Thyroid gland (tissue), 4 donors: ENCODE data around the gene RFLNA. TPM values are rescaled to one million over a fixed set of nuclear protein-coding genes. Genes with fewer than 3 reads are reported as not detected.

Source experiments
- DNase-seq, 2 donors: peaks; one replicate each; pipeline ENCODE4 v3.0.0-alpha.2; 2019
- H3K27ac ChIP-seq, 3 donors: fragments of 200-600 bp; sonication (generic); 1 replicate in 2 of 3; 2 replicates in 1 of 3; pipeline ENCODE4 v1.5.1; 2016 to 2019; ENCODE audit warnings: mild to moderate bottlenecking in 1 of 3, moderate library complexity in 1 of 3
- H3K27me3 ChIP-seq: fragments of 200-600 bp; sonication (generic); one replicate; pipeline ENCODE4 v1.5.1; 2019
- H3K36me3 ChIP-seq, 2 donors: fragments of 200-600 bp; sonication (generic); one replicate each; pipeline ENCODE4 v1.5.1; 2016 to 2019
- H3K4me1 ChIP-seq, 2 donors: fragments of 200-600 bp; sonication (generic); one replicate each; pipeline ENCODE4 v1.5.1; 2017 to 2019
- H3K4me3 ChIP-seq, 3 donors: fragments of 200-600 bp; sonication (generic); replicated peaks in 1 of 3; 1 replicate in 2 of 3; 2 replicates in 1 of 3; pipeline ENCODE4 v1.5.1; 2016; ENCODE audit warnings: mild to moderate bottlenecking in 1 of 3
- H3K9me3 ChIP-seq: fragments of 200-600 bp; sonication (generic); one replicate; pipeline ENCODE4 v1.5.1; 2017
- POLR2A ChIP-seq, 2 donors: fragments of 450-650 bp; IDR thresholded peaks; one replicate each; pipeline ENCODE4 v1.6.1; 2017; ENCODE audit warnings: antibody characterized with exemption in 2 of 2, mild to moderate bottlenecking in 2 of 2, moderate library complexity in 1 of 2
- WGBS, 2 donors: methylation state at CpG; one replicate each; pipeline ENCODE4 v1.1.5; 2017; 5-methylcytosine and 5-hydroxymethylcytosine counted together
- intact Hi-C: fragments of 100-400 bp; cut with DNase I; formaldehyde crosslinking; loops from one replicate; pipeline ENCODE4 v1.15.1; 2023
- total RNA-seq, 4 donors: library from RNA; depleted of rRNA; stranded (reverse); fragments of >200 nt; gene quantifications; one replicate each; pipeline ENCODE4 v1.2.3, GENCODE V29; 2016
- TF ChIP-seq, protein P1 (sequence below), 6 experiments: fragments of 200-600 bp in 3 of 6; fragments of 450-650 bp in 3 of 6; sonication (generic) in 3 of 6; IDR thresholded peaks; one replicate each; pipeline ENCODE4 v1.5.1; 2016 to 2019; ENCODE audit warnings: antibody characterized with exemption in 6 of 6, mild to moderate bottlenecking in 2 of 6, inconsistent platforms in 1 of 6, moderate library complexity in 1 of 6

RFLNA gene
- total RNA-seq, 4 donors from 2014 or later, result 0.40 to 4.5 TPM; not detected in 2

DNA sequence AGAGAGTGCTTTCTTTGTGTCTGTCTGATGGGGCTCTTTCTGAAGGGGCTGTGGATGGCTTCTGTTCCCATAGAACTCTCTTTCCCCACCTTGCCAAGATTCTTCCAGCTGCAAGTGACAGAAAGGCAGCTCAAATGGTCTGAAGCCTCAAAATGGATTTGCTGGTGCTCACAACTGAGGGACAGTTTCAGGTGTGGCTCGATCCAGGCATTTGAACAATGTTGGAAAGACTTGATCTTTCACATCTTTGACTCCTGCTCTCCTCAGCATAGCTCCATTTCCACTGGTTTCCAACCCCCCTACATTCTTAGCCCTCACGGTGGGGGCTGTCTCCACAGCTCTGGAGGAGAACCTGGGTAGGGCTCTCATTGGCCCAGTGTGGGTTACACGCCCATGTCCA is 15.9 kb downstream of the RFLNA start:
- no peaks in the 10 kb centered on the region for H3K9me3 ChIP-seq
- WGBS, 2 donors, result 91 to 94% methylated on average over 3 of the region's 3 CpGs
- no peaks in the 10 kb centered on the region for H3K4me1 ChIP-seq
- no peak overlapping the region for H3K4me3 ChIP-seq
- intact Hi-C loops, result no loop called here
- no peak overlapping the region for H3K27ac ChIP-seq
- no peaks in the 10 kb centered on the region for H3K27me3 ChIP-seq
- no peaks in the 10 kb centered on the region for H3K36me3 ChIP-seq
- TF ChIP-seq POLR2A (IDR thresholded peaks at IDR 0.05), result no peak
- TF ChIP-seq, protein P1, sequence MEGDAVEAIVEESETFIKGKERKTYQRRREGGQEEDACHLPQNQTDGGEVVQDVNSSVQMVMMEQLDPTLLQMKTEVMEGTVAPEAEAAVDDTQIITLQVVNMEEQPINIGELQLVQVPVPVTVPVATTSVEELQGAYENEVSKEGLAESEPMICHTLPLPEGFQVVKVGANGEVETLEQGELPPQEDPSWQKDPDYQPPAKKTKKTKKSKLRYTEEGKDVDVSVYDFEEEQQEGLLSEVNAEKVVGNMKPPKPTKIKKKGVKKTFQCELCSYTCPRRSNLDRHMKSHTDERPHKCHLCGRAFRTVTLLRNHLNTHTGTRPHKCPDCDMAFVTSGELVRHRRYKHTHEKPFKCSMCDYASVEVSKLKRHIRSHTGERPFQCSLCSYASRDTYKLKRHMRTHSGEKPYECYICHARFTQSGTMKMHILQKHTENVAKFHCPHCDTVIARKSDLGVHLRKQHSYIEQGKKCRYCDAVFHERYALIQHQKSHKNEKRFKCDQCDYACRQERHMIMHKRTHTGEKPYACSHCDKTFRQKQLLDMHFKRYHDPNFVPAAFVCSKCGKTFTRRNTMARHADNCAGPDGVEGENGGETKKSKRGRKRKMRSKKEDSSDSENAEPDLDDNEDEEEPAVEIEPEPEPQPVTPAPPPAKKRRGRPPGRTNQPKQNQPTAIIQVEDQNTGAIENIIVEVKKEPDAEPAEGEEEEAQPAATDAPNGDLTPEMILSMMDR (IDR thresholded peaks at IDR 0.05), result no peak
- DNase-seq, result no peak

DNA sequence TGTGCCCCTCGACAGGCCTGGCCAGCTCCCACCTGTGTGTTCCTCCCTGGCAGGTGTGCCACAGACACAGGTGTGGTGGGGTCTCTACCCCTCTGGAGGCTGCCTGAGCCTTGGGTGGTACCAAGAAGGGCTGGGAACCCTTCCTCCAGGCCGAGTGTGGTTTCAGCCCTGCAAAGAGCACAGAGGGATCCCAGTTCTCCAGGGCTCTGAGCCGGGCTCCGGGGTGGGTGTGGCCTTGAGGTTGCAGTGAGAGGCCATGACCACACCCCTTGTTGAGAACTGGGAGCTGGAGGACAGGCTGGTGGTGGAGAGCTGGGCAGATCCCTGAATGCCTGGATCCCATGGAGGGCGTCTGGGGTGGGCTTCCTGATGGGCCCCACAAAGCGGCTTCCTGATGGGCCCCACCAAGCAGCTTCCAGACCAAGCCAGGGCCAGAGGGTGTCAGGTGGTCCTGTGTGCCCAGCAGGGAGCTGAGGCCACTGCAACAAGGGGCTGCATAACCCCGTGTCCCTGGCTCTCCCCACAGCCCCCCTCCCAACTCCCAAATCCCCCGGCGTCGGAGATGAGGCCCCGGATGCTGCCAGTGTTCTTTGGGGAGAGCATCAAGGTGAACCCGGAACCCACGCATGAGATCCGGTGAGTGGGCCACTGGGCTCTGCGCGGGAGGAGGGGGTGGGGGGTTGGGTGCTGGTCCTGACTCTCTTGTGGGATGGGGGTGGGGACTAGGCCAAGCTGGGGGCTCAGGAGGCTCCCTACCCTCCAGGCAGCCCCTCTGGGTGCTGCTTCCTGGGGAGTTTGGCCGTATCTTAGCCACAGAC is 16.6 kb downstream of the RFLNA start:
- Histone ChIP-seq H3K27ac (no peak overlapping the region), H3K27me3 (no peaks in the 10 kb centered on the region), H3K9me3 (no peaks in the 10 kb centered on the region), H3K4me1 (no peaks in the 10 kb centered on the region), H3K36me3 (no peaks in the 10 kb centered on the region), H3K4me3 (no peak overlapping the region)
- DNase-seq, result no peak
- WGBS, 2 donors, result 88 to 90% methylated on average over 3 to 6 of the region's 17 CpGs
- TF ChIP-seq, protein P1 (IDR thresholded peaks at IDR 0.05), result no peak
- intact Hi-C loops, result no loop called here

DNA sequence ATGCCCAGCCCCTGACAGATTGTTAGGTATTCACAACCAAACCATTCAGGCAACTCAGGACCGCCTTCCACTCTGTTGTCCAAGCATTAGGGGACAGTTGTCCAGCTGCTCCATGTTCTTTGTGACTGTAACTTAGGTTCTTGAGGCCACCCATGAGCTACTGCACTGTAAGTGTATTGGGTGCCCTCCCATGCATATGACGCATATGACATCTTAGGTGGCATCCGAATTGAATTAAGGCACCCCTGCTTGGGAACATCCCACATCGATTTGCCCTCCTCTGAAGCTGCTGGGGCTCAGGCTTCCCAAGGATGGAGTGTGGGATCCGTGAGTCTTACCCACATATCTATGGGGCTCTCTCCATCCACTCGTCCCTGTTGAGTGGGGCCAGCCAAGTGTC is 17.7 kb downstream of the RFLNA start:
- DNase-seq, result no peak
- Histone ChIP-seq H3K27me3 (no peaks in the 10 kb centered on the region), H3K4me3 (no peak overlapping the region), H3K4me1 (no peaks in the 10 kb centered on the region), H3K9me3 (no peaks in the 10 kb centered on the region), H3K36me3 (no peaks in the 10 kb centered on the region), H3K27ac (no peak overlapping the region)
- no peak for TF ChIP-seq POLR2A (IDR thresholded peaks at IDR 0.05)
- TF ChIP-seq, protein P1 (IDR thresholded peaks at IDR 0.05), result no peak
- intact Hi-C loops, result no loop called here
- WGBS, 2 donors, result 76 to 79% methylated on average over 5 to 6 of the region's 6 CpGs

DNA sequence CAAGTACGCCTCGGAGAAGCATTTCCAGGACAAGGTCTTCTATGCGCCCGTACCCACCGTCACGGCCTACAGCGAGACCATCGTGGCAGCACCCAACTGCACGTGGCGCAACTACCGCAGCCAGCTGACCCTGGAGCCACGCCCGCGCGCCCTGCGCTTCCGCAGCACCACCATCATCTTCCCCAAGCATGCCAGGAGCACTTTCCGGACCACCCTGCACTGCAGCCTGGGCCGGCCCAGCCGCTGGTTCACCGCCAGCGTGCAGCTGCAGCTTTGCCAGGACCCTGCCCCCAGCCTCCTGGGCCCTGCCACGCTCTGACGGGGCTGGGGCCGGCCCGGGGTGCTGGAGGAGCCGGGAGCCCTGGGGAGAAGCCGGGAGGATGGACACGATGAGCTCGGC is 19.3 kb downstream of the RFLNA start:
- TF ChIP-seq POLR2A (IDR thresholded peaks at IDR 0.05), result no peak
- TF ChIP-seq, protein P1 (IDR thresholded peaks at IDR 0.05), result no peak
- Histone ChIP-seq H3K27me3 (no peaks in the 10 kb centered on the region), H3K9me3 (no peaks in the 10 kb centered on the region), H3K27ac (no peak overlapping the region), H3K4me1 (no peaks in the 10 kb centered on the region), H3K36me3 (no peaks in the 10 kb centered on the region), H3K4me3 (no peak overlapping the region)
- WGBS, 2 donors, result 92 to 93% methylated on average over 22 to 29 of the region's 30 CpGs
- intact Hi-C loops, result no loop called here
- DNase-seq, result no peak

DNA sequence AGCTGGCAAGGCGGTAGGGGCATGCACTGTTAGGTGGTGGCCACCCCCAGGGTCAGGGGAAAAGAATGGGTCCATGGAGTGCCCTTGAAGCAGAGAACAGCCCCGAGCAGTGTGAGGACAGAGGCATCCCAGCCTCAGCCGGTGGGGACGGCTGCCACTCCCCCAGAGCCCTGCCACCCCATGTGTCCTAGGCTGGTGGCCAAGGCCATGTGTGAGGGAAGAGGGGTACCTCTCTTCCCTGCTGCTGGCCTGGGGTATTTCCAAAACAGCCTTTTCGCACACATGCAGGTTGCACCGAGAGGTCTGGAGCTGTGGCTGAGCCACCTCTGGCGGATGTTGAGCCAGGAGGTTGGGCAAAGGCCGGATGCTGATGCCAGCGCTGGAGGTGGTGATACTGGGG is 19.9 kb downstream of the RFLNA start:
- no peak overlapping the region for H3K27ac ChIP-seq
- H3K4me1 ChIP-seq, result no peaks in the 10 kb centered on the region
- TF ChIP-seq, protein P1 (IDR thresholded peaks at IDR 0.05), result no peak
- no peak for TF ChIP-seq POLR2A (IDR thresholded peaks at IDR 0.05)
- H3K9me3 ChIP-seq, result no peaks in the 10 kb centered on the region
- H3K27me3 ChIP-seq, result no peaks in the 10 kb centered on the region
- WGBS, 2 donors, result 71 to 73% methylated on average over 4 to 9 of the region's 9 CpGs
- H3K36me3 ChIP-seq, result no peaks in the 10 kb centered on the region
- intact Hi-C loops, result loop anchor here (5.0 kb wide), 1 partner anchor 277 kb away; no protein-coding TSS in a partner anchor
- H3K4me3 ChIP-seq, result no peak overlapping the region
- DNase-seq, result no peak
